OCI-LY1 (cell line): ENCODE data around the gene BATF2.
A peak's percentile ranks its signal among the peaks of the same experiment; 100 is the strongest.

Experiments
- H2AFZ ChIP-seq: fragments of 200-600 bp; sonication (generic), shearing (Covaris generic); 2 replicates; pipeline ENCODE4 v1.6.0; 2014; ENCODE audit warnings: antibody characterized with exemption, mild to moderate bottlenecking, low read length
- H3F3A ChIP-seq: fragments of 200-600 bp; sonication (generic), shearing (Covaris generic); 2 replicates; pipeline ENCODE4 v1.6.0; 2014; ENCODE audit warnings: mild to moderate bottlenecking, antibody characterized with exemption, low read length, moderate library complexity; ENCODE audit not compliant: insufficient read depth
- H3K27ac ChIP-seq: fragments of 200-600 bp; sonication (generic); 2 replicates; pipeline ENCODE4 v1.5.1; 2014; ENCODE audit warnings: low read length, mixed run types, mild to moderate bottlenecking, low read depth; ENCODE audit not compliant: poor library complexity, severe bottlenecking
- H3K27me3 ChIP-seq: fragments of 200-600 bp; sonication (generic); 2 replicates; pipeline ENCODE4 v1.6.0; 2014; ENCODE audit warnings: antibody characterized with exemption, mild to moderate bottlenecking, low read length, moderate library complexity; ENCODE audit not compliant: insufficient read depth
- H3K36me3 ChIP-seq: fragments of 200-600 bp; sonication (generic); 2 replicates; pipeline ENCODE4 v1.6.1; 2014; ENCODE audit warnings: mild to moderate bottlenecking, antibody characterized with exemption, low read length, moderate library complexity, mixed read lengths; ENCODE audit not compliant: insufficient read depth
- H3K4me1 ChIP-seq: fragments of 200-600 bp; sonication (generic); 2 replicates; pipeline ENCODE4 v1.5.1; 2014; ENCODE audit warnings: mild to moderate bottlenecking, low read length, moderate library complexity; ENCODE audit not compliant: insufficient read depth, severe bottlenecking
- H3K4me2 ChIP-seq: fragments of 200-600 bp; sonication (generic), shearing (Covaris generic); 2 replicates; pipeline ENCODE4 v1.6.1; 2014; ENCODE audit warnings: low read length
- H3K4me3 ChIP-seq: fragments of 200-600 bp; sonication (generic); 2 replicates; pipeline ENCODE4 v1.5.1; 2014; ENCODE audit warnings: low read length, low read depth, mild to moderate bottlenecking, mixed read lengths; ENCODE audit not compliant: poor library complexity, severe bottlenecking
- H3K79me2 ChIP-seq: fragments of 200-600 bp; shearing (Covaris generic); 2 replicates; pipeline ENCODE4 v1.6.1; 2016; ENCODE audit warnings: mixed run types, low read length, mixed read lengths; ENCODE audit not compliant: insufficient read depth
- H3K9ac ChIP-seq: fragments of 200-600 bp; sonication (generic), shearing (Covaris generic); 2 replicates; pipeline ENCODE4 v1.6.1; 2014; ENCODE audit warnings: mild to moderate bottlenecking, low read length, mixed read lengths
- H3K9me2 ChIP-seq: fragments of 200-600 bp; sonication (generic), shearing (Covaris generic); 2 replicates; pipeline ENCODE4 v1.6.1; 2014; ENCODE audit warnings: low read depth, mild to moderate bottlenecking, low read length, mixed read lengths
- H3K9me3 ChIP-seq: fragments of 200-600 bp; shearing (Covaris generic); 2 replicates; pipeline ENCODE4 v1.6.1; 2014; ENCODE audit warnings: low read length, mixed read lengths
- H4K20me1 ChIP-seq: fragments of 200-600 bp; sonication (generic), shearing (Covaris generic); 2 replicates; pipeline ENCODE4 v1.6.0; 2016; ENCODE audit warnings: mild to moderate bottlenecking, low read length; ENCODE audit not compliant: insufficient read depth
- EZH2 ChIP-seq: fragments of 200-600 bp; sonication (generic), shearing (Covaris generic); IDR thresholded peaks from 2 replicates; pipeline ENCODE4 v1.8.0; 2017; ENCODE audit warnings: borderline replicate concordance, mixed run types, mild to moderate bottlenecking, antibody characterized with exemption, low read length, moderate library complexity, mixed read lengths
- TF ChIP-seq, protein P1 (sequence below): fragments of 200-600 bp; sonication (generic), shearing (Covaris generic); IDR thresholded peaks from 2 replicates; pipeline ENCODE4 v1.5.1; 2017; ENCODE audit warnings: mild to moderate bottlenecking, antibody characterized with exemption, low read length, moderate library complexity, mixed read lengths

The BATF2 gene

GRCh38 chr11:65043881-65044501 is 47.2 kb upstream of the BATF2 start:
- H3K4me3 ChIP-seq, result no peak overlapping the region
- H3K27ac ChIP-seq, result no peak overlapping the region
- H3F3A ChIP-seq, result no peaks in the 10 kb centered on the region
- H3K9me2 ChIP-seq, result no peaks in the 10 kb centered on the region
- H3K9ac ChIP-seq, result no peak overlapping the region
- no peaks in the 10 kb centered on the region for H4K20me1 ChIP-seq
- H3K4me1 ChIP-seq, result peaks cover 24% of the 10 kb centered on the region
- peaks cover 20% of the 10 kb centered on the region for H3K36me3 ChIP-seq
- no peak overlapping the region for H2AFZ ChIP-seq
- no peak overlapping the region for H3K4me2 ChIP-seq
- no peaks in the 10 kb centered on the region for H3K27me3 ChIP-seq
- no peaks in the 10 kb centered on the region for H3K9me3 ChIP-seq
- TF ChIP-seq EZH2, result no peak
- TF ChIP-seq, protein P1, sequence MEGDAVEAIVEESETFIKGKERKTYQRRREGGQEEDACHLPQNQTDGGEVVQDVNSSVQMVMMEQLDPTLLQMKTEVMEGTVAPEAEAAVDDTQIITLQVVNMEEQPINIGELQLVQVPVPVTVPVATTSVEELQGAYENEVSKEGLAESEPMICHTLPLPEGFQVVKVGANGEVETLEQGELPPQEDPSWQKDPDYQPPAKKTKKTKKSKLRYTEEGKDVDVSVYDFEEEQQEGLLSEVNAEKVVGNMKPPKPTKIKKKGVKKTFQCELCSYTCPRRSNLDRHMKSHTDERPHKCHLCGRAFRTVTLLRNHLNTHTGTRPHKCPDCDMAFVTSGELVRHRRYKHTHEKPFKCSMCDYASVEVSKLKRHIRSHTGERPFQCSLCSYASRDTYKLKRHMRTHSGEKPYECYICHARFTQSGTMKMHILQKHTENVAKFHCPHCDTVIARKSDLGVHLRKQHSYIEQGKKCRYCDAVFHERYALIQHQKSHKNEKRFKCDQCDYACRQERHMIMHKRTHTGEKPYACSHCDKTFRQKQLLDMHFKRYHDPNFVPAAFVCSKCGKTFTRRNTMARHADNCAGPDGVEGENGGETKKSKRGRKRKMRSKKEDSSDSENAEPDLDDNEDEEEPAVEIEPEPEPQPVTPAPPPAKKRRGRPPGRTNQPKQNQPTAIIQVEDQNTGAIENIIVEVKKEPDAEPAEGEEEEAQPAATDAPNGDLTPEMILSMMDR, result no peak
- no peaks in the 10 kb centered on the region for H3K79me2 ChIP-seq

DNA sequence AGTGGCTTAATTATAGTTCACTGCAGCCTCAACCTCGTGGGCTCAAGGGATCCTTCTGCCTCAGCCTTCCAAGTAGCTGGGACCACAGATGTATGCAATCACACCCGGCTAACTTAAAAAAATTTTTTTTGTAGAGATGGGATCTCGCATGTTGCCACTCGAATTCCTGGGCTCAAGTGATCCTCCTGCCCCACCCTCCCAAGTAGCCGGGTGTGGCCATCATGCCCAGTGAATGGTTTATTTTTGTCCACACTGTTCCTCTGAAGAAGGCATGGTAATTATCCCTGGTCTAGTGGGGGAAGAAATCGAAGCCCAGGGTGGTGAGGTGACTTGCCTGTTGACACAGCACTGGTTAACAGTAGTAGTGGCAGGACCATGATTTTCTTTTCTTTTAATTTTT is 46.1 kb upstream of the BATF2 start:
- Histone ChIP-seq H3K27ac (no peak overlapping the region), H3K4me3 (peak overlapping the region; percentile 80)

GRCh38 chr11:65040847-65041622 is 44.3 kb upstream of the BATF2 start, which contains the start of gene SAC3D1:
Gene SAC3D1, plus strand, starts transcription at chr11:65041210. Its CDS starts 83 bp downstream, at chr11:65041293.
- Histone ChIP-seq H3K9me2 (no peaks in the 10 kb centered on the region), H3K9me3 (no peaks in the 10 kb centered on the region), H3K79me2 (no peaks in the 10 kb centered on the region), H3K4me1 (peaks cover 25% of the 10 kb centered on the region), H3K27me3 (no peaks in the 10 kb centered on the region), H4K20me1 (no peaks in the 10 kb centered on the region), H3K9ac (peak within 1 kb of the TSS; percentile 72), H3F3A (no peaks in the 10 kb centered on the region), H3K36me3 (peaks cover 24% of the 10 kb centered on the region), H2AFZ (peak within 1 kb of the TSS; percentile 94; the same call in 1 of the 2 replicates), H3K27ac (peak within 1 kb of the TSS; percentile 85), H3K4me2 (peak within 1 kb of the TSS; percentile 85), H3K4me3 (peak within 1 kb of the TSS; percentile 80)
- TF ChIP-seq, protein P1, result no peak
- TF ChIP-seq EZH2, result no peak

More for the DNA sequence above, 46.1 kb upstream of the BATF2 start:
- Histone ChIP-seq H3K9me3 (no peaks in the 10 kb centered on the region), H3K4me2 (peak overlapping the region; percentile 85), H3K27me3 (no peaks in the 10 kb centered on the region), H2AFZ (no peak overlapping the region), H3K4me1 (peaks cover 30% of the 10 kb centered on the region), H3K79me2 (no peaks in the 10 kb centered on the region), H3F3A (no peaks in the 10 kb centered on the region), H3K9me2 (no peaks in the 10 kb centered on the region), H4K20me1 (no peaks in the 10 kb centered on the region), H3K36me3 (peaks cover 26% of the 10 kb centered on the region), H3K9ac (no peak overlapping the region; the same call in 1 of the 2 replicates)
- TF ChIP-seq, protein P1, result no peak
- TF ChIP-seq EZH2, result no peak
